NB4 (cell line): ENCODE measurements around the gene WNT7A.

Source experiments
- DNase-seq: peaks from one replicate; pipeline ENCODE4 v3.0.0; 2010; ENCODE audit warnings: low read depth
- H3K4me3 ChIP-seq: one replicate; pipeline ENCODE4 v1.5.1; 2011; ENCODE audit warnings: mild to moderate bottlenecking, low read depth, low read length, moderate library complexity
- CTCF ChIP-seq: IDR thresholded peaks from one replicate; pipeline ENCODE4 v1.5.1; 2012; ENCODE audit warnings: low read depth, low read length
- MAX ChIP-seq: IDR thresholded peaks from 2 replicates; pipeline ENCODE4 v1.6.1; 2011; ENCODE audit warnings: low read depth, low read length
- MYC ChIP-seq: IDR thresholded peaks from 2 replicates; pipeline ENCODE4 v1.6.1; 2011; ENCODE audit warnings: low read depth, low read length
- POLR2A ChIP-seq: IDR thresholded peaks from 2 replicates; pipeline ENCODE4 v1.6.1; 2011; ENCODE audit warnings: mild to moderate bottlenecking; ENCODE audit not compliant: insufficient read length; ENCODE audit errors: extremely low read depth

Gene WNT7A

GRCh38 chr3:13835246-13835645, 44.6 kb downstream of the WNT7A start:
- TF ChIP-seq CTCF = no peak
- TF ChIP-seq POLR2A = no peak
- TF ChIP-seq MAX = no peak
- no peak for TF ChIP-seq MYC
- DNase-seq = no peak
- no peak overlapping the region for H3K4me3 ChIP-seq

- DNase-seq = no peak
- no peak for TF ChIP-seq CTCF
- no peak for TF ChIP-seq MYC
- TF ChIP-seq POLR2A = no peak
- no peak for TF ChIP-seq MAX
- no peak overlapping the region for H3K4me3 ChIP-seq
These were observed 45.4 kb downstream of the WNT7A start for GRCh38 chr3:13834258-13835035.

GRCh38 chr3:13833506-13834257, 46.2 kb downstream of the WNT7A start:
- no peak for DNase-seq
- no peak for TF ChIP-seq CTCF
- no peak for TF ChIP-seq MYC
- no peak for TF ChIP-seq POLR2A
- TF ChIP-seq MAX = no peak
- H3K4me3 ChIP-seq = no peak overlapping the region

- no peak overlapping the region for H3K4me3 ChIP-seq
- no peak for TF ChIP-seq MYC
- DNase-seq = no peak
These were observed 47.7 kb downstream of the WNT7A start for GRCh38 chr3:13832130-13832529.

- TF ChIP-seq POLR2A (no peak), MAX (no peak), MYC (no peak), CTCF (no peak)
- no peak overlapping the region for H3K4me3 ChIP-seq
- no peak for DNase-seq
These were observed 48.4 kb downstream of the WNT7A start for GRCh38 chr3:13831386-13831996.

- TF ChIP-seq CTCF (no peak), MYC (no peak), MAX (no peak), POLR2A (no peak)
- no peak overlapping the region for H3K4me3 ChIP-seq
- DNase-seq = no peak
These were observed 50.6 kb downstream of the WNT7A start for GRCh38 chr3:13829311-13829710.
